Lung (tissue), 12 donors: ENCODE results near the gene SLC22A23. TPM values are rescaled to one million over a fixed set of nuclear protein-coding genes. Genes with fewer than 3 reads are reported as not detected.

ENCODE experiments used
- ATAC-seq: fragments of 200-7000 bp; cut with Tn5 transposase; one replicate; pipeline ENCODE4 v1.9.1; 2020; ENCODE audit warnings: moderate number of reproducible peaks; ENCODE audit not compliant: insufficient read depth, low FRiP score
- DNase-seq, 3 donors: peaks; one replicate each; pipeline ENCODE4 v3.0.0-alpha.2; 2013 to 2017
- H3K27ac ChIP-seq, 2 donors: one replicate each; pipeline ENCODE4 v1.5.1; 2013; ENCODE audit warnings: mild to moderate bottlenecking in 2 of 2, moderate library complexity in 2 of 2, control low read depth in 1 of 2, inconsistent platforms in 1 of 2, low read depth in 1 of 2, low read length in 1 of 2
- H3K27me3 ChIP-seq, 3 donors: one replicate each; pipeline ENCODE4 v1.5.1; 2013; ENCODE audit warnings: low read length in 2 of 3; ENCODE audit not compliant: control insufficient read depth in 3 of 3, insufficient read depth in 3 of 3
- H3K36me3 ChIP-seq, 4 donors: one replicate each; pipeline ENCODE4 v1.5.1; 2013; ENCODE audit warnings: low read length in 4 of 4, mild to moderate bottlenecking in 1 of 4, moderate library complexity in 1 of 4; ENCODE audit not compliant: control insufficient read depth in 4 of 4, insufficient read depth in 4 of 4
- H3K4me1 ChIP-seq, 5 donors: one replicate each; pipeline ENCODE4 v1.5.1; 2013; ENCODE audit warnings: low read length in 5 of 5, mild to moderate bottlenecking in 2 of 5, moderate library complexity in 1 of 5; ENCODE audit not compliant: control insufficient read depth in 5 of 5, insufficient read depth in 5 of 5
- H3K4me3 ChIP-seq: one replicate; pipeline ENCODE4 v1.5.1; 2013; ENCODE audit warnings: mild to moderate bottlenecking, control low read depth, moderate library complexity
- H3K9ac ChIP-seq, 2 donors: one replicate each; pipeline ENCODE4 v1.5.1; 2013; ENCODE audit warnings: low read length in 2 of 2, control low read depth in 1 of 2; ENCODE audit not compliant: insufficient read depth in 1 of 2
- H3K9me3 ChIP-seq, 4 donors: one replicate each; pipeline ENCODE4 v1.5.1; 2013; ENCODE audit warnings: low read length in 3 of 4, mild to moderate bottlenecking in 1 of 4, moderate library complexity in 1 of 4; ENCODE audit not compliant: control insufficient read depth in 4 of 4, insufficient read depth in 3 of 4
- WGBS, 2 donors: extraction: QIAGEN DNeasy Blood & Tissue Kit; methylation state at CpG; one replicate each; pipeline ENCODE4 v1.1.7; 2013; 5-methylcytosine and 5-hydroxymethylcytosine counted together
- polyA plus RNA-seq, 2 donors: library from polyadenylated mRNA; stranded (reverse); fragments of 200-250 nt; gene quantifications; one replicate each; pipeline ENCODE4 v1.2.1, GENCODE V29; 2013
- total RNA-seq, 2 donors: library from RNA; depleted of rRNA in 1 of 2; stranded (reverse); fragments of >200 nt in 1 of 2; gene quantifications; one replicate each; pipeline ENCODE4 v1.2.1, GENCODE V29; 2014 to 2021
- TF ChIP-seq, protein P1 (sequence below): IDR thresholded peaks from 2 replicates; pipeline ENCODE4 v1.5.1; 2012; ENCODE audit warnings: mild to moderate bottlenecking; ENCODE audit errors: control extremely low read depth, extremely low read depth
- donor health status: control.
- donor health status: control.
- donor health status: Bipolar disorder and iron deficiency.
- donor health status: healthy.
- donor health status: DM: yes; HTN: yes; CAD: no.

SLC22A23 gene
- total and polyA plus RNA-seq, 4 donors = 6.6 to 45.6 (median 24.1) TPM

DNA sequence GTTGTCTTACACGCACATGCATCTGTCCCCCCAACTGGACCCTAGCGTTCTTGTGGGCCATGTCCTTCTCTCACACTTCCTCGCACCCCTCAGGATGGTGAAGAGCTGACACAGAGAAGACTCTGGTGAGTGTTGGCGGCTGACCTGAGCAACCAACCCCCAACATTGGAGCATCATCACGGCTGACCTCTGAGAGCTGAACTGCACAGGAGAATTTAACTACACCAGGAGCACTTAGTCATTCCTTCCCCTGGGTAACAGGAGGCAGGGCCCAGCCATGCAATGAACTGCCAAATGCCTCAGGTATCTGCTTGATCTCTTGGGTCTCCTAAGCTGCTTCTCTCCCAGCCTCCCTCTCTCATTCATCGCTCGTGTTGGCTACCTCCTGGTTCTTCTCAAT is 109.6 kb downstream of the SLC22A23 start:
- Histone ChIP-seq H3K27ac (no peak overlapping the region), H3K9ac (no peak overlapping the region), H3K36me3 (no peaks in the 10 kb centered on the region), H3K4me3 (no peak overlapping the region), H3K9me3 (no peaks in the 10 kb centered on the region), H3K4me1 (peaks cover 0 to 49% (median 16%) of the 10 kb centered on the region in 5 donors), H3K27me3 (peaks cover 0 to 11% (median 0%) of the 10 kb centered on the region in 3 donors)
- TF ChIP-seq, protein P1, sequence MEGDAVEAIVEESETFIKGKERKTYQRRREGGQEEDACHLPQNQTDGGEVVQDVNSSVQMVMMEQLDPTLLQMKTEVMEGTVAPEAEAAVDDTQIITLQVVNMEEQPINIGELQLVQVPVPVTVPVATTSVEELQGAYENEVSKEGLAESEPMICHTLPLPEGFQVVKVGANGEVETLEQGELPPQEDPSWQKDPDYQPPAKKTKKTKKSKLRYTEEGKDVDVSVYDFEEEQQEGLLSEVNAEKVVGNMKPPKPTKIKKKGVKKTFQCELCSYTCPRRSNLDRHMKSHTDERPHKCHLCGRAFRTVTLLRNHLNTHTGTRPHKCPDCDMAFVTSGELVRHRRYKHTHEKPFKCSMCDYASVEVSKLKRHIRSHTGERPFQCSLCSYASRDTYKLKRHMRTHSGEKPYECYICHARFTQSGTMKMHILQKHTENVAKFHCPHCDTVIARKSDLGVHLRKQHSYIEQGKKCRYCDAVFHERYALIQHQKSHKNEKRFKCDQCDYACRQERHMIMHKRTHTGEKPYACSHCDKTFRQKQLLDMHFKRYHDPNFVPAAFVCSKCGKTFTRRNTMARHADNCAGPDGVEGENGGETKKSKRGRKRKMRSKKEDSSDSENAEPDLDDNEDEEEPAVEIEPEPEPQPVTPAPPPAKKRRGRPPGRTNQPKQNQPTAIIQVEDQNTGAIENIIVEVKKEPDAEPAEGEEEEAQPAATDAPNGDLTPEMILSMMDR = no peak
- DNase-seq (no peak), ATAC-seq (no peak)
- WGBS, 2 donors = 97 to 98% methylated on average over 7 of the region's 7 CpGs

DNA sequence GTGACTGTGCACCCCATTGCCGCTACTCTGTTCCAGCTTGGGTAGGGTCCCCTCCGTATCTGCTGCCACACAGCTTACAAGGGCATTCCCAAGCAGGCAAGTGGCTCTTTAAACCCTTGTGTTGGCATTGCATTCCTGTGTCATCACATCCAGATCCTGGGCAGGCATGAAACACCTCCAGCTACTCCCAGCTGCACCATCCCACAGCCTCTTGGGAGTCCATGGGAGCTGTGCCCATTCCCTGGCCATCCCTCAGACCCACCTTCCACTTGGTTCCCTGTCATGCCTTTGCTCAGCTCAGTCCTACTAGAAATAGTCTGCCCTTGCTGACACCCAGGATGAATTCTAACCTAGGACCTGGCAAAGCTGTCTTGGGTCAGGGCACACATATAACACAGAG is 110.4 kb downstream of the SLC22A23 start:
- ATAC-seq (no peak), DNase-seq (no peak)
- H3K9me3 ChIP-seq = no peaks in the 10 kb centered on the region
- peaks cover 0 to 56% (median 16%) of the 10 kb centered on the region in 5 donors for H3K4me1 ChIP-seq
- 80% methylated on average over 2 of the region's 2 CpGs for WGBS, 2 donors
- peaks cover 0 to 11% (median 0%) of the 10 kb centered on the region in 3 donors for H3K27me3 ChIP-seq
- no peaks in the 10 kb centered on the region for H3K36me3 ChIP-seq
- no peak overlapping the region for H3K9ac ChIP-seq
- peak overlapping the region in 1 of 2 donors; percentile 51 for H3K27ac ChIP-seq
- H3K4me3 ChIP-seq = no peak overlapping the region
- TF ChIP-seq, protein P1 = no peak

- WGBS, 2 donors = 60 to 70% methylated on average over 8 of the region's 8 CpGs
- no peak overlapping the region for H3K4me3 ChIP-seq
- no peaks in the 10 kb centered on the region for H3K9me3 ChIP-seq
- peak in 2 of 3 donors; percentile 31 to 54 for DNase-seq
- ATAC-seq = no peak
- H3K9ac ChIP-seq = no peak overlapping the region
- TF ChIP-seq, protein P1 = no peak
- no peaks in the 10 kb centered on the region for H3K36me3 ChIP-seq
- H3K4me1 ChIP-seq = peaks cover 0 to 56% (median 16%) of the 10 kb centered on the region in 5 donors
- H3K27me3 ChIP-seq = peaks cover 0 to 11% (median 0%) of the 10 kb centered on the region in 3 donors
- peak overlapping the region in 1 of 2 donors; percentile 51 for H3K27ac ChIP-seq
These were observed 111.0 kb downstream of the SLC22A23 start for GRCh38 chr6:3345836-3346235.
